Skin of body (tissue), 2 donors: ENCODE measurements around the gene VDR. TPM values are rescaled to one million over a fixed set of nuclear protein-coding genes. Genes with fewer than 3 reads are reported as not detected.
"Not testable (repeated sequence)": the region's sequence is repeated elsewhere in the genome, so short reads cannot be mapped to it uniquely, and the experiment has no call there.

Source experiments
- DNase-seq: peaks from one replicate; lab custom pipeline; 2025; lab: John Stamatoyannopoulos, UW
- total RNA-seq: library from RNA; depleted of rRNA; stranded (reverse); fragments of >200 nt; gene quantifications from one replicate; pipeline ENCODE4 v1.2.3, GENCODE V29; 2014

VDR gene
- total RNA-seq, 1 donor from 2014 or later, result 12.2 TPM

DNA sequence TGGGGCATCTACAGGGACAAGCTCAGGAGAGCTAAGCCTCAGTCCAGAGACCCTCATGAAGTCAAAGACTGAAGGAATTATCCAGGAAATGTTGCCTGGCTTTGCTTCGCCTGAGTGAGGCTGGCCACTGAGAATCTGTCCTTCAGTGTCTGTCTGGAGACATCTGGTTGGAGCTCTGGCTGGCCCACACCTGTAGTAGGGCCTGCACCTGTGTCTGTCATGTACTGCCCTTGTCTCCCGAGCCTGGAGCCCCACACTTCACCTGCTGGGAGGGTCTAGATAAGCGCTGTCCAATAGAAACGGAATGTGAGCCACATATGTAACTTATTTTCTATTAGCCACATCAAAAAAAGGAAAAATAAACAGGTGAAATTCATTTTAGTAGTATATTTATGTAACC lies 75.2 kb downstream of the VDR start:
- no peak for DNase-seq

GRCh38 chr12:47828976-47829482 lies 75.8 kb downstream of the VDR start:
- peak; percentile 71 for DNase-seq

DNA sequence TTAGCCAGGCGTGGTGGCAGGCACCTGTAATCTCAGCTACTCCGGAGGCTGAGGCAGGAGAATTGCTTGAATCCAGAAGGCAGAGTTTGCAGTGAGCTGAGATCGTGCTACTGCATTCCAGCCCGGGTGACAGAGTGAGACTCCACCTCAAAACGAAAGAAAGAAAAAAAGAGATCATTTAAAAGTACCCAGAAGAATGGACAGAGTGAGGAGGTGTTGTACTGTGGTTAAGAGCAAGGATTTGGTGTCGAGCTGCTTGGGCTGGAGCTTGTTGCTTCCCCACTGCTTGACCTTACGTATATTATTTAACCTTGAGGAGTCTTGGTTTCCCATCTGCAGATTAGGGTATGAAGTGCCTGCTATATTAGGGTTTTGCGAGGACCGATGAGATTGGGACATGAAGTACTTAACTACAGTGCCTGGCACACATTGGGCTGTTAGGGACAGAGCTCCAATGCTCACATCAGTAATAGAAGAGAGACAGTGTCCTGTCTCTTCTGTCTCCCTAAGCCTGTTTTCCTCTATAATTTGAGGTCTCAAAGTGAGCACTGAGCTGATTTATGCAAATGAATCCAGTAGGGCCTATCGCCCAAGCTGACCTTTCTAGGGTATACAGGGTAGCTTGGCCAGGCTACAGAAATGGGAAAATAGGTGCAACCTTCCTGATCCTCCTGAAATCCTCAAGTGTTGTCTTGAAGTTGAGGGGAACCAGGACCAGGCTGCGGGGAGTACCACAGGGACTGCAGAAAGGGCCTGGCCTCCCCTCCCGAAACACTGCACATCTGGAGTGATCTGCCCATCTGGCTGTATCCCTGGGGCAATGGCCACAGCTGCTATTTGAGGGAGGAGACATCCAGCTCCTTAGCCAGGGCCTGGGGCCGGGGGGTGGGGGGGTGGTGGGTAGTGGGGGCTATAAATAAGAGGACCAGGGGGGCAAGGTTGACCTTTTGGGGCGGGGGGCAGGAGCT lies 76.5 kb downstream of the VDR start:
- DNase-seq, result peak; percentile 71

- DNase-seq, result no peak
Measured at GRCh38 chr12:47825173-47825639, 79.6 kb downstream of the VDR start.

- DNase-seq, result no peak
Measured at GRCh38 chr12:47824635-47825034, 80.2 kb downstream of the VDR start.

- DNase-seq, result no peak
Measured at GRCh38 chr12:47824198-47824597, 80.6 kb downstream of the VDR start.

GRCh38 chr12:47823422-47824086 lies 81.2 kb downstream of the VDR start:
- no peak for DNase-seq

DNA sequence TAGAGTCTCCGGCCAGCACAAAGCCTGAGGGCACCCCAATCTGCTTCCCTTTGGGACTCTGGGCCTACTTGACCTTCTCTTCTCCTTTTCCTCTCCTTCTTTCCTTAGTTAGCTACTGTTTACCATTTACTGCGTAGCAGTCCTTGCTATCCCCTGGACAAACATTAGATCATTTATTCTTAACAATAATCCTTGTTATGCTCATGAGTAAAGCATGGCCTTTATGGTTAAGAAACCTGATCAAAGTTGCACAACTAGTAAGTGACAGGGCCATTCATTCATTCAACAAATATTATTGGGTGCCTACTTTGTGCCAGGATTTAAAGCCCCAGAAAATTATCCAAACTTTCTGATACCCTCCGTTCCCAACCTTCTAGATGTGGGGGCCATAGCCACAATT lies 81.9 kb downstream of the VDR start:
- DNase-seq, result no peak

GRCh38 chr12:47822401-47822800 lies 82.4 kb downstream of the VDR start:
- peak; percentile 40 for DNase-seq

GRCh38 chr12:47821346-47821706 lies 83.5 kb downstream of the VDR start:
- no peak for DNase-seq

- peak; percentile 97 for DNase-seq
Measured at GRCh38 chr12:47820631-47821345, 84.0 kb downstream of the VDR start.

DNA sequence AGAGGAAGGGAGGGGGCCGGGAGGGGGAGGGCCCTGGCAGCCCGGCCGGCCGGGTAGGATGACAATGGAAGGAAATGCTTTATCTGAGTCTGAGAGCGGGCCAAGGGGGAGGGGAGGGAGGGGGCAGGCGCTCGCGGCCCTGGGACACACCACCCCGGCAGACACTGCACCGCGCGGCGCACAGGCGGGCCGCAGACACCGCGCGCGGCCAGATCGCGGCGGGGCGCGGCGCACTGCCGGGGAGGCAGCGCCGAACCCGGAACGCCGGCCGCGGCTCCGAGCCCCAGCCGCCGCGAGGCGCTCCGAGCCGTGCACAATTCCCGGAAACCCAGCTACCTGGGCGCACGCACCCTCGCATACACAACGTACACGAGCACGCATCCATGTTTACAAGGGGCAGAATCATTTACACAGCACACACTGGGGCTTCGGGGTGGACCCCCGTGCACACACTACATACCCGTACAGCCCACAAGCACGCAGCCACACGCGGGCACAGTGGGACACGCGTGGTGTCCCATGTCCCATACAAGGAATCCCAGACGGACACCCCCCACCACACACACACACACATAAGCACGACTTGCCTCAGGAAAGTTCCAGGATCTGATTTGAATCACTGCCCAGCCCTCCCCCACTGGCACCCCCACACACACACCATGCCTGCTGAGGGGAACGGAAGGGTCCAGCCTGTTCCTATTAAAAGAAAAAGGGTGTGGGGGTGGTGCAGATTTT lies 84.7 kb downstream of the VDR start, which contains the start of gene HDAC7:
TSS of gene HDAC7 (minus strand) at position 8 of the 735 bp plus-strand sequence. CDS start 118 bp downstream, outside the sequence.
- DNase-seq, result peak; percentile 88

GRCh38 chr12:47819138-47819895 lies 85.5 kb downstream of the VDR start:
- DNase-seq, result peak; percentile 34

DNA sequence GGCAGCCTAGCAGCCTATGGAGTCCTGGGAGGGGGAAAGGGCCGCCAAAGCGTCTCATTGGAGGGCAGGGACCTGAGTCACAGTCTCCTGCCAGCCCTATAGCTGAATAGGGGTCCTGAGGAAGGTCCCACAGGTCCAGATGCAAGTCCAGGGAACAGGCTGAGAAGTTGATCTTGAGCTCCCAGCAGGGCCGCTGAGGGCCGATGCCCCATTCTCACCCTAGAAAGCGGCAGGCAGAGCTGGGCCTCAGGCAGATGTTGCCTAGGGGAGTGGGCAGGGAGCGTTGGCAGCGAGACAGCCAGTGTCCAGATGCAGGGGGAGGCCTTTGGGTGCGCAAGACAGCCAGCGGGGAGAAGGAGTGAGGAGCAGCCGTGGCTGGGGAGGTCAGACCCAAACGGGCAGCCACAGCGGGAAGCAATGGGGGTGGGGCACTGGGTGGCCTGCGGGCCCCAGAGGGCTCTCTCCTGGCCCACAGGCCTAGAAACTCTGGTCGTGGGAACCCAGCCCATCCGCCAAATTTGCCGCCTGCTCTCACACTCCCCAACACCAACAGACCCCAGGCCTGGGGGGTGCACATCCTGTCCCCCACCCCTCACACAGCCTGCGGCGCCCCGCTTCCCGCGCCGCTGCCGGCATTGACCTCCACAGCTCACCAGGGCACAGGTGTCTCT lies 86.2 kb downstream of the VDR start:
- peak; percentile 16 for DNase-seq

DNA sequence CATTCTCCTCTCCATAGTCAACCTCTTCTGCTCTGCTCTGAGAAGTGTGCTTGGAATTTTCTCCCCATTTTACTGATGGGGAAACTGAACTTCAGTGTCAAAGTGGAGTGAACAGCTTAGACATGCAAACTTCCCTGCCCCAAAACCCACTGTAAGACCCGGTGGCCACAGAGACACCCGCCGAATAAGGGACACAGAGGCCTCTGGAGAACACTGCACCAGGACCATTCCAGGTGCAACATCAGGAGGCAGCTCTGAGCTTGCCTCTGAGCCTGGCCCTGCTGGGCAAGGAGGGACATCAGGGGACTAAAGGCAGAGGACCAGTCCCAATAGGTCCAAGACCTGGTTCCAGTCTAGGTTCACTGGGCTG lies 86.8 kb downstream of the VDR start:
- no peak for DNase-seq

- DNase-seq, result no peak
Measured at GRCh38 chr12:47817272-47818006, 87.4 kb downstream of the VDR start.

DNA sequence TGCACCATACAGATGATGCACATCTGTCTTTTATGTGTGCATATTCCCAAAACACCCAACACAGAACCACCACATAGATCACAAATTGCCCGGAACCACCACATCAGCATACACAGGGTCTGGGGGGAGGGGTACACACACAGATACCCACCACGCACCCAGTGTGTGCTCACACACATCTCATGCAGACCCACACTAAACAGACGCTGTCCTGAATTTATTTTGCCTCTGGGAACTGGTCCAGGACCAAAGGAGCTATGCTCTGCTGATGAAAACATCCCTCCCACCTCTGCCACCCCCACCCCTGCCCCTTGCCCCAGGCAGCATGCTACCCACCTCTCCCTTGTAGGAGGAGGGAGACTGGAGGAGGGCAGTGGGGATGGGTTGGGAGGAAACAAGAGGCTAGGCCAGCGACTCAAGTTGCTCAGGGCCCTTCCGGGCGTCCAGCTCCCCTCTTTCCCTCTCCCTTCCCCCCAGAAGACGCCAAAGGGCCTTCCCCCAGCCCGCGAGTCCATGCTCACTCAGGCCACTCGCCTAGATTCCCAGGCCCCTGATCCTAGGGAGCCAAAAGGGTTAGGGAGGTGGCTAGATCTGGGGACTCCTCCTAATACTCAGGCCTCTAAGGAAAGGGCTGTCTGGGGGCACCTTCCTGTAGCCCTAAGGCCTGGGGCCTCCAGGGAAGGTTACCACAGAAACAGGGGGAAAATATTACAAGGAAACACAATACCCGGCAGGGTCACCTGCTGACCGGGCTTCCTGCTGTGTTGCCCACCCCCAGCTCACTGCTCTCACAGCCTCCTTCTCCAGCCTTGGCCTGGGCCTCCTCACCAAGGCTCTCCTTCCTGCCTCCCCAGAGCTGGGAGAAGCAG lies 88.2 kb downstream of the VDR start:
- DNase-seq, result no peak

DNA sequence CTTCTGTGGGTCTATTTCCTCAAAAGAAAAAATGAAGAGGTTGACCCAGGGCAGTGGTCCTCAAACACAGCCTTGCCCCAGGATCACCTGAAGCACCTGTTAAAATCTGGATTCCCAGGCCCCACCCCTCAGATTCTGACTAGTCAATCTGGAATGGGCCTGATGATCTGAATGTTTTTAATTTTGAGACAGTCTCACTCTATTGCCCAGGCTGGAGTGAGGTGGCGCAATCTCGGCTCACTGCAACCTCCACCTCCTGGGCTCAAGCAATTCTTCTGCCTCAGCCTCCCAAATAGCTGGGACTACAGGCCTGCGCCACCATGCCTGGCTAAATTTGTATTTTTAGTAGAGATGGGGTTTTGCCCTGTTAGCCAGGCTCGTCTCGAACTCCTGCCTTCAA lies 89.3 kb downstream of the VDR start:
- not testable (repeated sequence) for DNase-seq
